Measurements from ENCODE around the gene RPS6KA5. TPM values are rescaled to one million over a fixed set of nuclear protein-coding genes. Genes with fewer than 3 reads are reported as not detected.

Gene RPS6KA5
- total and polyA plus RNA-seq, 3 experiments from 2014 or later = 17.7 to 21.3 (median 19.9) TPM

DNA sequence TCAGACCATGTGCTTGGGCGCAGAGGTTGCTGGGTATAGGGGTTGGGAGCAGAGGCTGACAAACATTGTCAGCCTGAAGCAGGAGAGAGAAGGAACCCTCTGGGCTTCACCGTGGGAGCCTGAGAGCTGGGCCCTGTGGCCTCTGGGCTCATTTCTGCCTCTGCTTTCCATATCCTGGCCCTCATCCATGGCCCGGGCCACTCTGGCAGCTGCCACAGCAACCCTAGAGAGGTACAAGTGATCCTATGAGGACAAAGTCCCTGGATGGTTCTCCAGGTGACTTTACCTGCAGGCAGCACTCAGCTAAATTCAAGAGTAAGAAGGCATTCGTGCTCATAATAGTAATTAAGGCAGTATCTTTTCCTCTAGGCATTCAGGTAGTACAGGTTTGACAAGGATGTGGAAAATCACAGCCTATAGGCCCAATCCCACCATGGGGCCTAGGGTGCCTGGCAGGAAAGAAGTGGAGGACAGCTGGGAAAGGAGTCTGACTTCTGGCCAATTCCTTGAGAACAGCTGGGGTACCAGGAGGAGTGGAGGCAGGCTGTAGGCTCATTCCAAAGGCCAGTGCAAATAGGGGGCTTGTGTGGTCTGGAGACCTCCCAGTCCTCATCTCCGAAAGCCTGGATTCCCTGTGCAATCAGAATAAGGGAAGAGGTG, 240.6 kb downstream of the RPS6KA5 start:
- ChIA-PET CTCF (no interaction called here), POLR2A (no interaction called here)
- Mint-ChIP-seq H3K27ac (peak overlapping the region in 2 of 8 donors; percentile 38 to 78), H3K4me3 (peak overlapping the region in 2 of 7 donors; percentile 3 to 22), H3K27me3 (peaks cover 0 to 3% of the 10 kb centered on the region in 2 donors), H3K36me3 (no peaks in the 10 kb centered on the region), H3K4me1 (peaks cover 17 to 20% (median 19%) of the 10 kb centered on the region in 3 donors), H3K9me3 (peaks cover 6 to 10% (median 8%) of the 10 kb centered on the region in 5 donors)
- H3K27ac ChIP-seq (ENCODE audit: low read depth, low read length) = no peak overlapping the region
- H3K27me3 ChIP-seq (ENCODE audit: insufficient read depth, low read length, poor library complexity, severe bottlenecking) = no peaks in the 10 kb centered on the region
- DNase-seq = no peak
- H3K9me3 ChIP-seq (ENCODE audit: low read length) = no peaks in the 10 kb centered on the region
- peaks cover 10% of the 10 kb centered on the region for H3K4me1 ChIP-seq (ENCODE audit: insufficient read depth, low read length)
- H3K36me3 ChIP-seq (ENCODE audit: insufficient read depth, low read length) = no peaks in the 10 kb centered on the region
- no peak overlapping the region for H3K4me3 ChIP-seq (ENCODE audit: low read length)

DNA sequence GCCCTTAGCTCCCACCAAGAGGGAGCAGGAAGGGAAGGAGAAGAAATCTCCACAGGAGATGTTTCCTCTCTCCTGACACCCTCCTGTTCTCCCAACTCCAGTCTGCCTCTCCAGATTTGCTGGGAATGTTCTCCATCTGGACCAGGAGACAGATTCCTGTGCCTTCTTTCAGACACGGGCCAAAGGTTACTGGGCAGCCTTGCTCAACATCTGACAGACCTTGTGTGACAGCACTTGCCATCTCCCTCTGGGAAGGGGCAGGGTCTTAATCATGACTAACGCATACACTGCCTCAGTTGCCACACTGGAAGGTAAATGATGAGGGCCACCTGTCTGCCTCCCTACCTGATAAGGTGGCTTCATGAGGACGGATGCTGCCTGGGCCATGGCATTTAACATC, 241.7 kb downstream of the RPS6KA5 start:
- Histone ChIP-seq H3K4me1 (ENCODE audit: insufficient read depth, low read length) (peaks cover 10% of the 10 kb centered on the region), H3K9me3 (ENCODE audit: low read length) (no peaks in the 10 kb centered on the region), H3K27ac (ENCODE audit: low read depth, low read length) (no peak overlapping the region), H3K4me3 (ENCODE audit: low read length) (no peak overlapping the region), H3K27me3 (ENCODE audit: insufficient read depth, low read length, poor library complexity, severe bottlenecking) (no peaks in the 10 kb centered on the region), H3K36me3 (ENCODE audit: insufficient read depth, low read length) (no peaks in the 10 kb centered on the region)
- H3K9me3 Mint-ChIP-seq = peaks cover under 1 to 4% (median 3%) of the 10 kb centered on the region in 5 donors
- no peak overlapping the region for H3K27ac Mint-ChIP-seq
- peaks cover 0 to 3% of the 10 kb centered on the region in 2 donors for H3K27me3 Mint-ChIP-seq
- H3K4me1 Mint-ChIP-seq = peaks cover 17 to 20% (median 19%) of the 10 kb centered on the region in 3 donors
- DNase-seq = no peak
- H3K4me3 Mint-ChIP-seq = no peak overlapping the region
- H3K36me3 Mint-ChIP-seq = no peaks in the 10 kb centered on the region
- ChIA-PET POLR2A (no interaction called here), CTCF (interaction anchor here (1.6 kb wide), 1 partner anchor 14 kb away, joined by 3 read pairs; no protein-coding TSS in a partner anchor)

DNA sequence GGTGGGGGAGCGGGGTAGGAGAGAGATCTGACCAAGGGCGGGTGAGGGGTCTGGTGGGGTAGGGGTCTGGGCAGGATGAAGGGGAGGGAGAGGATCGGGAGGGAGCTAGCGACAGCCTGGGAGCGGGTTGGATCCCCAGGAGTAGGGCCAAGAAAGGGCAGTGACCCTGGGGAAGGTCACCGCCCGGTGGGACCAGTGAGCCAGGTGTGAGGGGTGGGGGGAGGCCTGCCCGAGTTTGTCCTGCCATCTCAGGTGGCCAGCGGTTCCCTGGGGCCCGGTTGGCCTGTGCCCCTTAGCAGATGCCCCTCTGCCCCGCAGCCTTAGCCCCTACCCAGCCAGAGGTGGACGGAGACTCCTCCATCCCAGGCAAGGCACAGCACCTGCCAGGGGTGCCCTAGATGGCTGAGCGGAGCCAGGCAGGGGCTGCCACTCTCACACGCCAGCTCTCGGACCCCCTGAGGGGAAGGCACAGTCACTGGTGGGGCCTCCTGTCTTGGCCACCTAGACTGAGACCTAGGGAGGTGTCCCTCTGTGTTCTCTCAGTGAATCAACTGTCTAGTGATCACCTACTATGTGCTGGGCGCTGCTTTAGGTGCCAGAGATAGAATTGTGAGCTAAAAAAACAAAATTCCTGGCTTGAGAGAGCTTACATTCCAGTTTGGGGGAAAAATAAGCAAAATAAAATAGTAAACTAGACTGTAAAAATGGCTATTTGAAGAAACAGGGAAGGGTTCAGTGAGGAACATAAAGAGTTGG, 243.6 kb downstream of the RPS6KA5 start:
- peaks cover 17 to 20% (median 19%) of the 10 kb centered on the region in 3 donors for H3K4me1 Mint-ChIP-seq
- H3K27ac Mint-ChIP-seq = peak overlapping the region in 1 of 8 donors; percentile 37
- peak overlapping the region; percentile 46 to 69 (median 64) for H3K4me3 Mint-ChIP-seq
- H3K27me3 Mint-ChIP-seq = peaks cover 0 to 3% of the 10 kb centered on the region in 2 donors
- H3K9me3 ChIP-seq (ENCODE audit: low read length) = no peaks in the 10 kb centered on the region
- CTCF ChIA-PET = interaction anchor here (1.6 kb wide), 1 partner anchor 8 kb away, joined by 3 read pairs; no protein-coding TSS in a partner anchor
- no peak overlapping the region for H3K27ac ChIP-seq (ENCODE audit: low read depth, low read length)
- peaks cover 10% of the 10 kb centered on the region for H3K4me1 ChIP-seq (ENCODE audit: insufficient read depth, low read length)
- no peak overlapping the region for H3K4me3 ChIP-seq (ENCODE audit: low read length)
- H3K9me3 Mint-ChIP-seq = no peaks in the 10 kb centered on the region
- no peaks in the 10 kb centered on the region for H3K36me3 ChIP-seq (ENCODE audit: insufficient read depth, low read length)
- DNase-seq = no peak
- H3K27me3 ChIP-seq (ENCODE audit: insufficient read depth, low read length, poor library complexity, severe bottlenecking) = no peaks in the 10 kb centered on the region
- POLR2A ChIA-PET = no interaction called here
- no peaks in the 10 kb centered on the region for H3K36me3 Mint-ChIP-seq

DNA sequence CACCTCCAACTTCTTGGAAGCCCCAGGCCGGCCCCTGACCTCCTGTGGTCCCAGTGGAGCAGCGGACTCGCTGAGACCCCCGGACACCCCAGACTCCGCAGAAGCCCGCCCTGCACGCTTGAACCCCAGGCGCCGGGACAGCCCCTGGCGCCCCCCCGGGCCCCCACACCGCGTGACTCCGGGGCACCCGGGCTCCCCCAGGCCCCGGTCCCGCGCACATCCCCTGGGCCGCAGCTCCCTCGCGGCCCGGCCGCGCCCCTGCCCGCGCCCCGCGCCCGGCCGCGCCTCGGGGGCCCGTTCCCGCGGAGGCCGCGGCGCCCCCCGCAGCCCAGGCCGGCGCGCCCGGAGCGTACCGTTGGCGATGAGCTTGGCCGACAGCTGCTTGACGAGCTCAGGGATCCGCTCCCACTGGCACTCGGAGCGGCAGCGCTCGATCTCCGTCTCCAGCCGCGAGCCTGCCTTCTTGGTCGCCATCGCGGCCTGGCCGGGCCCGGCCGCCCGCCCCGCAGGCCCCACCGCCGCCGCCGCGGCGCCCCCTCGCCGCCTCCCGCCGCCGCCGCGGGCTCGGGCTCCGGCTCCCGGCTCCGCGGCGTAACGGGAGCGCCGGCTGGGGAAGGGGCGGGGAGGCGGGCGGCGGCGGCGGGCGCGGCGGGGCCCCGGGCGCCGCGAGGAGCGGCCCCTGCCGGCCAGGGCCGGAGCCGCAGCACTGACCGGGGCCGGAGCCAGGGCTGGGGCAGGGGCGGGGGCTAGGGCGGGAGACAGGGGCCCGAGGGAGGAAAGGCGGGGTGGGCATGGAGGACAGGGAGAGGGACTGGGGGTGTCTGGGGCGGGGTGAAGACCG, 244.4 kb downstream of the RPS6KA5 start, which contains the start of gene TTC7B:
Gene TTC7B, minus strand, starts transcription at position 609 of the 841 bp plus-strand sequence. Its CDS starts 135 bp downstream, at position 474.
- Mint-ChIP-seq H3K27me3 (peaks cover 0 to 3% of the 10 kb centered on the region in 2 donors), H3K9me3 (no peaks in the 10 kb centered on the region), H3K36me3 (no peaks in the 10 kb centered on the region), H3K27ac (peak within 1 kb of the TSS in 7 of 8 donors; percentile 5 to 85 (median 37)), H3K4me3 (peak within 1 kb of the TSS; percentile 61 to 90 (median 85)), H3K4me1 (peaks cover 12 to 16% (median 15%) of the 10 kb centered on the region in 3 donors)
- POLR2A ChIA-PET = no interaction called here
- DNase-seq = peak in 2 of 5 donors; percentile 12 to 25
- Histone ChIP-seq H3K4me1 (ENCODE audit: insufficient read depth, low read length) (peaks cover 7% of the 10 kb centered on the region), H3K36me3 (ENCODE audit: insufficient read depth, low read length) (no peaks in the 10 kb centered on the region), H3K4me3 (ENCODE audit: low read length) (no peak within 1 kb of the TSS), H3K27ac (ENCODE audit: low read depth, low read length) (no peak within 1 kb of the TSS), H3K27me3 (ENCODE audit: insufficient read depth, low read length, poor library complexity, severe bottlenecking) (no peaks in the 10 kb centered on the region), H3K9me3 (ENCODE audit: low read length) (no peaks in the 10 kb centered on the region)
- CTCF ChIA-PET = interaction anchor here (1.6 kb wide), 1 partner anchor 9 kb away, joined by 3 read pairs; no protein-coding TSS in a partner anchor

DNA sequence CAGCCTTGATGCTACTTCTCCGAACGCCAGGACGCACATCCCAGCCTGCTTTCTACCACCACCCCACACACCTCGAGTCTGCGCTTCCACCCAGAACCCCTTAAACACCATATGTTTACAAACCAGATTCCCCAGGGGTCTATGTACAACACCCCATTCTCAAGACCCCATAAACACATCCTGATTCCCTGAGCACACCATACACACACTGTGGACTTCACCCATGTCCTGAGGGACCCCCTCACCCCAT, 244.9 kb downstream of the RPS6KA5 start:
- Mint-ChIP-seq H3K4me1 (peaks cover 6 to 10% (median 10%) of the 10 kb centered on the region in 3 donors), H3K27ac (peak overlapping the region in 6 of 8 donors; percentile 5 to 85 (median 55)), H3K9me3 (no peaks in the 10 kb centered on the region), H3K27me3 (peaks cover 0 to 3% of the 10 kb centered on the region in 2 donors), H3K4me3 (peak overlapping the region; percentile 61 to 90 (median 85)), H3K36me3 (peaks cover 0 to 2% (median 0%) of the 10 kb centered on the region in 3 donors)
- Histone ChIP-seq H3K27ac (ENCODE audit: low read depth, low read length) (no peak overlapping the region), H3K27me3 (ENCODE audit: insufficient read depth, low read length, poor library complexity, severe bottlenecking) (no peaks in the 10 kb centered on the region), H3K36me3 (ENCODE audit: insufficient read depth, low read length) (no peaks in the 10 kb centered on the region), H3K4me1 (ENCODE audit: insufficient read depth, low read length) (peaks cover 1% of the 10 kb centered on the region), H3K9me3 (ENCODE audit: low read length) (no peaks in the 10 kb centered on the region), H3K4me3 (ENCODE audit: low read length) (no peak overlapping the region)
- no peak for DNase-seq
- ChIA-PET POLR2A (no interaction called here), CTCF (interaction anchor here (0.9 to 1.6 kb wide), 2 partner anchors 9 to 57 kb away, joined by 3 read pairs; no protein-coding TSS in a partner anchor)

DNA sequence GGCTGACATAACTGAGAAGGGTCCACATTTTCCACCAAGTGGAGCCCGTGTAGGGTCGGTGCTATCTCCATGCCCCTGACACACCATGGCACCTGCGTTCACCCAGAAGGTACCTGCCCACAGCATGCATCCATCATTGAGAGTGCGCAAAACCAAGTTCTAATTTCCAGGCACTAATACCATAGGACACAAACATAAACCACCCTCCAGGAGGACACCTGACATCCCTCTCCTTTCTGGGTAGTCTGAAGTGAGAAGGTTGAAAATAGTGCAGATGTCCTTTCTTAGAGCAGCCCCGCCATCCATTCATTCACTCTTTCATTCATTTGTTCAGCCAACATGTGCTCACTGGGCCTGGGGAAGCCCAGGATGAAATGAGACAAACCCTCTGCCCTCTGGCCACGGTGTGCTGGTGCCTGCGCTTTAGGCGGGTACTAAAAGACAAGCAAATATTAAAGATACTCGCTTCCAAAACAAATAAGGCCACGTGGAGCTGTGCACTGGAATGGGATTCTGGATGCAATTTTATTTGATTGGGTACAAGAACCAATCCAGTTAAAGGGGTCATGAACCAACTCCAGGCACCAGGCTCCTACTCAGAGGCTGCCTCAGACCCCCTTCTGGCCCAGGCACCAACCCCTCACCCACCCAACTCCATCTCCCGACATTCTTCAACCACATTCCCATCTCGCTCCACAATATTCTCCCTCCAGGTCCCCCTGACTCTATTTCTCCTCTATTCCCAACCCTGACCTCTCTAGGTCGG, 245.5 kb downstream of the RPS6KA5 start:
- POLR2A ChIA-PET = no interaction called here
- Mint-ChIP-seq H3K27me3 (peaks cover 0 to 3% of the 10 kb centered on the region in 2 donors), H3K36me3 (peaks cover 0 to 2% (median 0%) of the 10 kb centered on the region in 3 donors), H3K4me1 (peaks cover 5 to 7% (median 7%) of the 10 kb centered on the region in 3 donors), H3K27ac (peak overlapping the region in 5 of 8 donors; percentile 5 to 85 (median 73)), H3K9me3 (no peaks in the 10 kb centered on the region), H3K4me3 (peak overlapping the region; percentile 61 to 90 (median 85))
- no peak for DNase-seq
- CTCF ChIA-PET = interaction anchor here (0.9 kb wide), 1 partner anchor 56 kb away, joined by 3 read pairs; no protein-coding TSS in a partner anchor
- H3K4me3 ChIP-seq (ENCODE audit: low read length) = no peak overlapping the region
- no peaks in the 10 kb centered on the region for H3K9me3 ChIP-seq (ENCODE audit: low read length)
- H3K27ac ChIP-seq (ENCODE audit: low read depth, low read length) = no peak overlapping the region
- no peaks in the 10 kb centered on the region for H3K36me3 ChIP-seq (ENCODE audit: insufficient read depth, low read length)
- H3K27me3 ChIP-seq (ENCODE audit: insufficient read depth, low read length, poor library complexity, severe bottlenecking) = no peaks in the 10 kb centered on the region
- no peaks in the 10 kb centered on the region for H3K4me1 ChIP-seq (ENCODE audit: insufficient read depth, low read length)

DNA sequence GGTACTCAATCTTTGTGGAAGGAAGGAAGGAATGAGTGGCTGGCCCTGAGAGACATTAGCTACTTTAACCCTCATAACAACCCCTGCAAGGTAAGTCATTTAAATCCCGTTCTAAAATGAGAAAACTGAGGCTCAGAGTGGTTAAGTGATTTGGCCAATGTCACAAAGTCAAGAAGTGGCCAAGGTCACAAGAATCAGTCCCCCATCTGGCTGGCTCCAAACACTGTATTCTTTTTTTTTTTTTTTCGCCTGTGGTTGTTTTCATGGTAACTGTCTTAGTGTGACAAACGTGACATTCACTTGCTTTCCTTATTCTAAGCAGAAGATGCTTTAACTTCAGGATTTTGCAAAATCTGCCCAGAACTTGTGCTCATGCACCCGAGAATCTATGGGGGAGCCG, 247.0 kb downstream of the RPS6KA5 start:
- H3K9me3 ChIP-seq (ENCODE audit: low read length) = no peaks in the 10 kb centered on the region
- ChIA-PET POLR2A (no interaction called here), CTCF (no interaction called here)
- H3K4me3 Mint-ChIP-seq = peak overlapping the region in 1 of 7 donors; percentile 56
- H3K9me3 Mint-ChIP-seq = no peaks in the 10 kb centered on the region
- no peak overlapping the region for H3K27ac ChIP-seq (ENCODE audit: low read depth, low read length)
- no peak overlapping the region for H3K4me3 ChIP-seq (ENCODE audit: low read length)
- DNase-seq = no peak
- H3K36me3 Mint-ChIP-seq = peaks cover 0 to 2% (median 0%) of the 10 kb centered on the region in 3 donors
- no peaks in the 10 kb centered on the region for H3K36me3 ChIP-seq (ENCODE audit: insufficient read depth, low read length)
- H3K4me1 Mint-ChIP-seq = peaks cover 4 to 5% (median 5%) of the 10 kb centered on the region in 3 donors
- H3K27ac Mint-ChIP-seq = no peak overlapping the region
- H3K27me3 Mint-ChIP-seq = peaks cover 0 to 3% of the 10 kb centered on the region in 2 donors
- H3K27me3 ChIP-seq (ENCODE audit: insufficient read depth, low read length, poor library complexity, severe bottlenecking) = no peaks in the 10 kb centered on the region
- no peaks in the 10 kb centered on the region for H3K4me1 ChIP-seq (ENCODE audit: insufficient read depth, low read length)
